GM19467 (cell line): ENCODE measurements around the gene JAK3.
"Not testable (repeated sequence)": the region's sequence is repeated elsewhere in the genome, so short reads cannot be mapped to it uniquely, and the experiment has no call there.

Experiments
- ATAC-seq: cut with Tn5 transposase; IDR thresholded peaks from one replicate; pipeline ENCODE4 v1.9.1; 2021; ENCODE audit warnings: mild to moderate bottlenecking, moderate library complexity; ENCODE audit not compliant: unreplicated experiment

Gene JAK3

GRCh38 chr19:17847538-17848366 is at the start of gene JAK3:
JAK3 (minus strand) TSS chr19:17847982; CDS start chr19:17844417, 3,565 bp downstream.
- ATAC-seq = peak; percentile 55

GRCh38 chr19:17893766-17894165 is 46.0 kb upstream of the JAK3 start:
- ATAC-seq = no peak

- ATAC-seq = no peak
These were observed 41.9 kb upstream of the JAK3 start for GRCh38 chr19:17889609-17890214.

- ATAC-seq = no peak
These were observed 40.5 kb upstream of the JAK3 start for GRCh38 chr19:17888260-17888659.

- ATAC-seq = not testable (repeated sequence)
These were observed 39.4 kb upstream of the JAK3 start for GRCh38 chr19:17887221-17887620.

- no peak for ATAC-seq
These were observed 38.7 kb upstream of the JAK3 start for GRCh38 chr19:17886515-17886914.

- ATAC-seq = no peak
These were observed 36.0 kb upstream of the JAK3 start for GRCh38 chr19:17883627-17884410.

- no peak for ATAC-seq
These were observed 33.9 kb upstream of the JAK3 start for GRCh38 chr19:17881701-17882100.

- no peak for ATAC-seq
These were observed 31.7 kb upstream of the JAK3 start for GRCh38 chr19:17879466-17879865.

- no peak for ATAC-seq
These were observed 29.9 kb upstream of the JAK3 start for GRCh38 chr19:17877696-17878095.

GRCh38 chr19:17874758-17875135 is 27.0 kb upstream of the JAK3 start:
- ATAC-seq = no peak

- ATAC-seq = no peak
These were observed 26.3 kb upstream of the JAK3 start for GRCh38 chr19:17873786-17874757.

GRCh38 chr19:17872251-17873001 is 24.6 kb upstream of the JAK3 start:
- ATAC-seq = no peak

- ATAC-seq = no peak
These were observed 24.1 kb upstream of the JAK3 start, which contains the start of gene SLC5A5 for GRCh38 chr19:17871878-17872250. SLC5A5 (plus strand) TSS chr19:17871945; CDS start chr19:17872320, 375 bp downstream.

GRCh38 chr19:17871032-17871877 is 23.5 kb upstream of the JAK3 start:
- ATAC-seq = no peak

- ATAC-seq = no peak
These were observed 21.4 kb upstream of the JAK3 start for GRCh38 chr19:17869114-17869608.

GRCh38 chr19:17868669-17869068 is 20.9 kb upstream of the JAK3 start:
- no peak for ATAC-seq

GRCh38 chr19:17866964-17867486 is 19.2 kb upstream of the JAK3 start:
- no peak for ATAC-seq
